T-helper 22 cell (primary cell): ENCODE measurements around the gene XDH.

Source experiments
- DNase-seq: peaks from one replicate; pipeline ENCODE4 v3.0.0-alpha.2; 2020; ENCODE audit warnings: low read depth

Gene XDH

DNA sequence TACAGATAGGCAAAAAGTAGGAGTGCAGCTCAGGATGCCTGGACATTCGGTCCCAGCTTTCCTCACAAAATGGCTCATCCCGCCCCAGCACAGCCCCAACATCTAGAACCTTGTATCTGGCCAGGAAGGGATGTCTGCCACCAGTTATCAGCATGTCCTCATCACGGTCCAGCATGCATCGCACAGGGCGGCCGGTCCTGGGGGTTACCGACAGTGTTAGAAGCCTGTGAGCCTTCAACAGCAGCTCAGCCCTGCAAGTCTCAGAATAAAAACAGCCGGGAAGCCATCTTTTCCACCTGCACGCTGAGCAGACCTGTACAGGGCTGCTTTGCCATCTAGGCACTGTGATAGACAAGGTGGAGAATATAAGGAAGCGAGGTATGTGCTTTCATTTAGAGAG, 49.2 kb downstream of the XDH start:
- no peak for DNase-seq

DNA sequence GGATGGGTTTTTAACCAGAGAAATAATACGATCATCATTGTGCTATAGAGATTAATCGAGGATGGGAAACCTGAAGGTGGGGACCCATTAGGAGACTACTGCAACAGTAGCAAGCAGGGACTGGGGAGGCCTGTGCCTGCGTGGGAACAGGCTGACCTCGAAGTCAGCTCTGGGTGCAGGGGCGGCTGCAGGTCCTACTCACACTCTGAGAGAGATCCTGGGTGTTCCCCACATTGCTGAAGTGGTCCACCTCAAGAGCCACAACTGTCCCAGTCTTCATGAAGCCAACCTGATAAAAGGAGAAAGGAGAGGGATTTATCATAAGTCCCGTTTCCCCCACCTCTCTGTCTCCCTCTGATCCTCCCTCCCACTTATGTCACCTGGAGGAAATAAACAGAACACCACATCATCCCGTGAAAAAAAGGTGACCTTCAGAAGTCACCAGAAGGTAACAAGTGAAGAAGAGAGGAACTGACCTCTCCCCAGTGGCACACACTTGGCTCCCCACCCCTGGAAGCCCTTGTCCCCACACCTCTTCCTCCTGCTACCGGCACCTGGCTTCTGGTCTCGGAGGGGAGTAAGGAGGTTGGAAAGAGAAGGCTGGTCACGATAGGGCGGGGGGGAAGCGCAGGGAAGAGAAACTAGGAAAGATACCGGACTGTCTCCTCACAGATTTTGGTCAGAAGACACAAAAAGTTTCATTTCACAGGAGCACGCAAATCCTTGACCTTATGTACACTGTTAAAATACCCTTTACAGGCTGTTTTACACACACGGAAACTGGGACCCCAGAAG, 50.4 kb downstream of the XDH start:
- no peak for DNase-seq

DNA sequence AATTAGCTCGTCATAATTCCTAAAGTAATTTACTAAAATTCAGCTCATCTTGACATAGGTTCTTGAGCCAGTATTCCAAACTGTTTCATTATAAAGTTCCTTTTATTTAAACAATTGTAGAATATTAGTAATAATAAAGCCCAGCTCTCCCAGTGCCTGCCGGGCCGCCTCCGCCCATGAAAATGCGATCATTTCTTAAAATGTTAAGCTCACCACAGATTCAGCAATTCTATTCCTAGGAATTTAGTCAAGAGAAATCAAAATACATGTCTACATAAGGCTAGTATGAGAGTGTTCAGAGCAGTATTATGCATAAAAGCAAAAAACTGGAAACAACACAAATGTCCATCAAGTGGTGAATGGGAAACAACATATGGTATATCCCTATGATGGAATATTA, 52.0 kb downstream of the XDH start:
- no peak for DNase-seq

DNA sequence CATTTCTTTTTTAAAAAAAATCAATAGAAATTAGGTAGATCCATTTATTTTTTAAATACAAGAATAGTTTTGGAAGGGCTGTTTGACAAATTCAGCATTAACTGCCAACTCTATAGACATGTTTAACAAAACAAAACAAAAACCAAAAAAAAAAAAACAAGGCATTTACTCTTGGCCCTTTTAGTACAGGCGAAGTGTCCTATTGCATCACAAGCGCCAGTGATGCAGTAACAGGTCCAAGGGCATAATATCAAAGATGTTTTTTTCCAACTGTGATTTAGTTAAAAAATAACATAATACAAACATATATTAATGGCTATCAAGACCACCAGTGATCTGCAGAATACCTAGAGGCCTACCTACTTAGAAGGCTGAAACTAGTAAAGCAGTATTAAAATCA, 55.3 kb downstream of the XDH start:
- no peak for DNase-seq

DNA sequence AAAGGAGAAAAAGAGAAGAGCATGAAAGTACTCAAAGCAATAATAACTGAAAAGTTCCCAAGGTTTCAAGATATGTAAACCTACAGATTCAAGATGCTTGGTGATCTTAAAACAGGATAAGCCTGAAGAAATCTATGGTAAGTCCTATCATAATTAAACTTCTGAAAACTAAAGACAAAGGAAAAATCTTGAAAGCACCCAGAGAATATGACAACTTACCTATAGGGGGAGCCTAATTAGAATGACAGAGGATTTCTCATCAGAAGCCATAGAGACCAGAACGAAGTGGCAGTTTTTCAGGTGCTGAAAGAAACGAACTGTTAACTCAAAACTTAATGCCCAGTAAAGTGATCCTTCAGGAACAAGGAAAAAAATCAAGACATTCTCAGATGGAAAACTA, 59.7 kb downstream of the XDH start:
- DNase-seq, result no peak

DNA sequence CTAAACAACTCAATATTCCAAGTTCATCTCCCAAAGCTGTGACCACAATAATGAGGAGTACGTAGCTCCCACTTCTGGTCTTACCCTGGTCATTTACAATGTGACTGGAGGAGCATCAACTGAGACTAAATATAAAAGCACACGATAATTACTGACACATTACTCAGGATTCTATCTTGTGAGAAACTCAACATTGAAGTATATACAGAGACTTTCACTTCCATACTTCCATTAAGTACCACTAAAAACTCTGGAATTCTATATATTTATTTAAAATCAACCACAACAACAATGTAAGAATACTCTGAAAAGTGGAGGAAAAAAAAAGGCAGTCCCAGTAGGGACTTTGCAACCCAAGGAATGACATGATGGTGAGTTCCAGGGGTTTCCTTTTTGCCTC, 61.4 kb downstream of the XDH start:
- DNase-seq, result no peak

DNA sequence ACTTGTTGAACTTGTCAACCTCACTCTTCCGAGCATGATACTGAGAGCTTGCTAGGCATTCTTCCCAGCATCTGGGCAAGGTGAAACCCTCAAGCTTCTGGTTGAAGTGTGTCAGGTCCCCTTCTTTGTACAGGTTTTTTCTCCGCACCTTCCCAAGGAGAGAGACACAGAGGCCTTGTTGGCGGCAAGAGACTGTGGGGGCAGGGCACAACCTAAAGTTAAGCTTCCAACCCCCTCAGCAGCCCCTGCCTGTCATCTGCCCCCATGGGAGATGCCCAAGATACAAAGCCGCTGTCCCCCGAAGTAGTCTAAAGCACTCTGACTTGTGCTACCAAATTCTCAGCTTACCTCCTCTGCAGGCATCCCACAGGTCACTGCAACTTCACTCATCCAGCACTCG, 64.9 kb downstream of the XDH start:
- DNase-seq, result no peak

DNA sequence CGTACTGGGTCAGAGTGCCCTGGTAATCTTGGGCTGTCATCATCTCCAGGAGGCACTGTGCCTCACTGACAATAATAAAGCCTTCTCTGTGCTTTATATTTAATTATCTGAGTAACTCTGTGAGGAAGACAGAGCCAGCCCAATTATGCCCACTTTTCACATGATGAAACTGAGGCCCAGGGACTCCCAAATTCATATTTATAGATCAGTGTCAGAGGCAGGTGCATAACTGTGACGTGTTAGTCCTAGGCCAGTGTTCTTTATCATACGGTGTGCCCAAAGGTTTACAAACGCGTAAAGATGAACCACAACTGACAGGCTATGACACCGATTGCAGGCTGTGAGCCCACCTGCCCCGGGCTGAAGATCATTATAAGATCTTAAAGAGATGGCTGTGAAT, 65.4 kb downstream of the XDH start:
- DNase-seq, result no peak

DNA sequence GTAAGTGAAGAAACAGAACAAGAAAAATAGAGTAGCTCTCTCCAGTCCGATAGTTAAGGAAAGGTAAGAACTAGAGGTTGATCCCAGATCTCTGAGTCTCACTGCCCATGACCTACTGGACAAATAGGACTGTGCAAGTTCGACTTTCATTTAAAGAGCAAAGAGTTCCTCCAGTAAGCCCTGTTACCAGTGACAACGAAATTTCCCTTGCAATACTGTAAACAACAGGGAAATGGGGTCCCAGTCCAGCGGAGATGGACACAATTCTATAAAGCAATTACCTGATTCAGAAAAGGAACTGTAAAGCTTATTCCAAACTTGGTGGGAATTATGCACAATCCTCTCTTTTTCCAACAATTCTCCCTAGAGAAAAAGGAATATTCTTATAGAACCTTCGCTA, 65.9 kb downstream of the XDH start:
- no peak for DNase-seq

DNA sequence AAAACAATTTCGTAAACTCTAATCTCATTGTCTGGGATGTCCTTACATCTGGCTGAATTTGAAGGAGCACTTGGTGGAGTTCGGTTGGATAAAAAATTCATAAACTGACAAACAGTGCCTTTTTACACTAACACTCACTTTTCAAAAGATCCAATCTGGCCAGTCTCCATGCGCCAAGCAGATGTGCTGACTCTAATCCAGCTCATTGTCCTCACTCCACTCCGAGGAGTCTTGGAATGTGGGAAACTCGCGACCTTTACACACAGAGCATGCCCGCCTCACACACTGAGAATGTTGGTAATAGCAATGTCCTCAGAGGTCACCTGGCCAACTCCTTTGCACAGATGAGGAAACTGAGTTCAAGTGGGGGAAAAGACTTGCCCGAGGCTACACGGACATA, 66.8 kb downstream of the XDH start:
- no peak for DNase-seq

DNA sequence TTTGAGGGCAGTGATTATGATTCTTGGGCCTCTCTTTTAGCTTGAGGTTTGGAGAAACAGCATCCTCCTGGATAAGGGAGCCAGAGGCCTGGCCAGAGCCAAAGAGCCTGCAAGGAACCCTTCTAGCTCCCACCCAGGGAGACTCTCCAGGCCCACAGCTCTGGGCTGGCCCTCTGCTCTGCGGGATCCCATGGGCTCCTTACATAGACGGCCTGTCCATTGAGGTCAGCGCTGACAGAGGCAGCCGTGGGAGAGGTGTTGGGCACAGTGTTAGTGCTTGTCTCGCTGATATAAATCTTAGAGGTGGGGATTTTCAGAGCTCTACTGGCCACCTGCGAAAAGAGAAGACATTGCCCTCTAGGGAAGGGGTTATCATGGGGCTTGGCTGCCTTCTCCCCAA, 67.2 kb downstream of the XDH start:
- no peak for DNase-seq

DNA sequence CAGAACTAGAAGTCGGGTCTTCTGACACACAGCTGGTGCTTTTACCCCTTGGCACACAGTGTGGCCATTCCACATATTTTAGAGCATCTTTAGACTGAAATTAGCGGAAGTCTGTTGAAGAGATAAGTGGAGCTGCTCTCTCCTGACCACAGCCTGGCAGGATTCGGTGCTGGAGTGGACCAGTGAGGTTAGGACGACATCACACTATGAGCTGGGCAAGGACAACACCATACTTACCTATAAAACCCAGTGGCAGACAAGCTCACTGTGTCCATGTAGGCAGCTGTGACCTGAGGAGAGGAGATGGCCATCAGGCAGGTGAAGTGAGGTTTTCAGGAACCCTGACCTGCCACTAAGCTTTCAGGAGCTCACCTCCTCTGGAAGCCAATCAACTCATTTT, 70.1 kb downstream of the XDH start:
- no peak for DNase-seq

DNA sequence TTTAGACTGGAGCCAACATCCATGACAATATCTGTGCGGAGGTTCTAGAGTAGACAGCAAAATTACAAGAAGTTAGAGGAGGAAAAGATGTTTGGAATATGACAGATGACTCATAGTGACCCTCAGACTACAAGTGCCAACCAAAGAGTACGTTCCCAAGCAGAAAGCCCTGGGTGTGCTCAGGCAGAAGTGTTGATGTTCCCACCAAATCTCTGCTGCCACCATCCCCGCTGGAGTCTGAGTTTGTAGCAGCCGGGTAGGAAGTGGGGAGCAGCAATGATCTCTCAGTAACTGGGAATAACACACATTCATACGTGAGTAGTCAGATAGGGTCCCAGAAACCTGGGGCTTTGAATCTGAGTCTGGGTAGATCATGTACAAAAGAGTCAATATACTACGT, 73.2 kb downstream of the XDH start:
- no peak for DNase-seq

DNA sequence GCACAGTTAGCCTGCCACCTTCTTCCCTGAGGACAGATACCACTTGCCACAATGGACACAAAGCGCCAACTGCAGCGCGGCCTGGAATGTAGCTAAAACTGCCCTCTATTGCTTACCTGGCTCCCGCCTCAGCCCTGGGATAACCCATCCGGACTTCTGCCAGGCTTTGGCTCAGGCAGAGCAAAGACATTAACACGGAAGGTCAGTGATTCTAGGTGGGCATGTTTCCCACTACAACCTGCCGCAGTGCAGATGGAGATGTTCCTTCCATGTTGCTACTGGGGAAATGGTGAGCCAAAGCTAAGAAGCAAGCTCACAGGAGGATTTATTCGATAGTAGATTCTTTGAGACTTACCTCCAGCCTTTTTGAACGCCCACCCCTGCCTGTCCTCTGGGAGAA, 74.8 kb downstream of the XDH start:
- DNase-seq, result no peak

DNA sequence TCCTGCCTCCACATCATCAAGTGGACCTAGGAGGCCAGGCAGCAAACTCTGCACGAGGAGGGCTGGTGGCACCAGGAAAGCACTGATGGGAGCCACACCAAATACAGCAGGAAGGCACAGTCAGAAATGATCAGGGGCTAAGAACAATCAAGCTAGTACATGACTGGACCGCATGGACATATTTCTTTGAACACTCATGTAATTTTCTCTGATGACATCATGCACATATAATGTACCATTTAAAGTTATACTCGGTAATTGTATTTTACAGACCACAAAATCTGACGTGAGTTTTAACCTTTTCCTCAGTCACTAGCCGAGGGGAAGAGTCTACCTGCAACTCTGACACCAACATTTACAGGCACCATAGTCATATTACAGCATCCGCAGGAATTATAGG, 76.7 kb downstream of the XDH start:
- no peak for DNase-seq

DNA sequence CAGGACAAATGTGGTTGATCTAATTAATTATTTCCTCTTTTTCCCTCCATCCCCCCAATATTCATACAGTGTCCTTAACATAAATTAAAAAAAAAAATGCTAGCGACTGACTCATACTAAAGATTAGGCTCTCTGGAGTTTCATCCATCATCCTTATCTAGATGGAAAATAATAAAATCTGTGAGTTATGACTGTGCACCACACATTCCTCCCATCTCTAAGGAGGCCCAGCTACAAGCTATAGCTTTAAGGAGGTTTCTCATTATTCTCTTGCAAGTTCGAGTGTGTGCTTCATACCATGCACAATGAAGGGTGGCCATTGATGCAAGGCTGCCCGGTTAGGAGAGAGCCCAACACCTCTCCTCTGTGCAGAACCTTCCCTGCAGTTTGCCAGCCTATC, 77.3 kb downstream of the XDH start:
- DNase-seq, result no peak

DNA sequence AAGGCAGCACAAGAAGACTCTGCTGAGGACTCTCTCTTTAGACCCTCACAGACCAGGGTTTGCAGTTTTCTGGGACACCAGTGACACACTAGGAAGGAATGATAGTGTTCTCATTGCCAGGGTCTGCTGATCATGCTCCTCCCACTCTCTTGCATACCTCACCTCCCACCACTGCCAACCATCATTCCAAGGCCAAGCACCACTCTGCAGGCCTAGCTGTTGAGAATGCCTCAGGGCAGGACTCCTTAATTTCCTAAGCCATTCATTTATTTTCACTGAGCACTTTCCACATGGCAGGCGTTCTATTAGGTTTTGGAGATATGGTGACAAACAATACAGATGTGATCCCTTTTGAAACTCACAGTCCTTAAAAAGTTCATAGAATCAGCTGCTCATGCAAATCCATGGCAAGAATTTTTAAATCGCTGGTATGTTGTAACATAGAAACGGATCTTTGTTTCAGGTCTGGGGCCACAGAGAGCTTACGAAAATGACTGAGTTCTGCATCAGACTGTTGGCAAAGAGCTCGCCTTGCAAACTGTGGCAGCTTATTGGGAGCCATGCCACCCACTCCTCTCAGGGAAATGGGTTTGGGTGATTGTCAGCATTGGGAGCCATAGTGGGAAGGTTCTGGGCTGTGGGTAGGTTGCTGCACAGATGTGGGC, 78.5 kb downstream of the XDH start:
- no peak for DNase-seq

DNA sequence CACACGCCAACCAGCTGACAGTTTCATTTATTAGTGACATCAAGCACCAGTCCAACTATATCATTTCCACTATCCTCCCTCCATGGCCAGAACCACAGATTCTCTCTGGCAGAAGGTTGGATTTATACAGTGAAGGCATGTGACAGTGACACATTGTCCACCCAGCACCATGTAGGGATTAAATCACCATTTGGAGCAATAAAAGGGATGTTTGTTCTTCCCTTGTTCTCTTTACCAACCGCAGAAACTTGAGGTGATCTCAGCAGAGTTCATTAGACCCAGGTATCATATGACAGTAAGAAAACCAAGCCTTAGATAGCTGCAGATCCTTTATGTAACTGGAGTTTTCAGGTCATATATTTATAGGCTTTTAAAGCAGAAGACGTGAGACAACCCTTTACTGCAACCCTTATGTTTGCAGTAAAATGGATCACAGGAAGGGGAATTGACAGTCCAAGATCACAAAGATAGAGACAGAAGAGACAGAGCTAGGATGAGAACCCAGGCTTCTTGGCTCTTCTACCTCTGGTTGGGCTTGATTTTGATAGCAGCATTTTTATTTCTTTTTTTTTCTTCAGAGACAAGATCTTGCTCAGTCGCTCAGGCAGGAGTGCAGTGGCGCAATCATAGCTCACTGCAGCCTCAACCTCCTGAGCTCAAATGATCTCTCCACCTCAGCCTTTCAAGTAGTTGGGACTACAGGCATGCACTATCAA, 80.1 kb downstream of the XDH start:
- no peak for DNase-seq

DNA sequence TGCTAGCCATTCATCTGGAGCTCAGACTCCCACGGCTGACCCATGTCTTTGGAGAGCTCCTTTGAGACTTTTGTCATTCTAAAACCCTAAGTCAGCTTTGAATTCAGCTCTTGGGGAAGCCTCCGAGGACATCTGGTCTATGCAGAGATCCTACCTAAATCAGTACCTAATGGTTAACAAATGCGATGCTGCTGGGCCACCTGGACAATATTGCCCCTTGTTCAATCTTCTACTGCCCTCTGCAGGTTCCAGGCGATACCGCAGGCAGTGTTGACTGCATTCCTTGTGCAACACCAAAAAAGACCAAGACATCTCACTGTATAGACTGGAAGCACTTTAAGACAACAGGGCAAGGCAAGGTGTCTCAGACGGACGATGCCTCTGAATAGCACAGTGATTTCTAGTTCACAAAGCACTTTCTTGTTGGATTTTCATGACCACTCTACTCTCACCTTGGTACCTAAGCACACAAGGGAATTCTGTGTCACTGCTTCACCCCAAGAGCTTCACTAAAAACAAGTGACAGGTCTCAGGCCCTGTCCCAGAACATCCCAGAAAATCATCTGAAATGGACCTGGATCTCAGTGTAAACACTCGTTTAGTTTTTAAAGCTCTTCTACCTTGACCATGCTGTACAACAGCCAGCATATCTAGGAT, 80.9 kb downstream of the XDH start:
- DNase-seq, result peak; percentile 38

DNA sequence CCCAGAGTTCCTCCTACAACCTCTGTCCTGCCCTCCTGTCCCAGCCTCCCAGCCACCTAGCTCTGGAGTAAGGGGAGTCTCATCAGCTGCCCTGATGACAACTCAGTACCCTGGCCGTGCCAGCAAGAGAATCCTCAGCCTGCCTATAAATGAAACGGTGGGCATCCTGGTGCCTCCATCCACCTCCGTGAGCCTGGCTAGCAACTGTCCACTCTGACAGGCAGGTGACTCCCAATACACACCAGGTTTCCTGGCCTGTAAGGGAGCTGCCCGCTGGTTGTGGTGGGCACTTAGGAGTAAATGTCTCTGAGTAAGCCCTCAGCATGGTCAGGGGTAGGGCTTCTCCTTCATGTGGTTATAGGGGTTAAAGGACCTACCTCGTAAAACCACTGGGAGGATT, 81.5 kb downstream of the XDH start:
- DNase-seq, result no peak

DNA sequence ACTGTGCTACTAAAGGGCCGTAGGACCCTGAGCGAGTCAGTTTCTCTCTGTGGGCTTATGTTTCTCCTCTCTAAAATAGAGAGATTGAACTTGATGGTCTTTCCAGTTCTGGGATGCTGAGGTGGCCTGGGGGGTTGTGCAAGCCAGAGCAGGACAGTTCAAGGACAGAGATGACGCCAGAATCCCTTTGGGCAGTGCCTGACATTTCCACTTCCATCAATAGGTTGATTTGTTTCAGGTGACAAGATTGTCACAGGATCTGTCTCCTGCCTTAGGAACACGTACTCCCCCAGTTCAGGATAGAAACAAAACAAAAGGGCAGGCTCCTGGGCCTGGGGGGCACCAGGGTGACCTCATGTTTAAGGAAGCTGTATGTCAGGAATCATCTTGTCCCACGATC, 82.0 kb downstream of the XDH start:
- DNase-seq, result no peak

DNA sequence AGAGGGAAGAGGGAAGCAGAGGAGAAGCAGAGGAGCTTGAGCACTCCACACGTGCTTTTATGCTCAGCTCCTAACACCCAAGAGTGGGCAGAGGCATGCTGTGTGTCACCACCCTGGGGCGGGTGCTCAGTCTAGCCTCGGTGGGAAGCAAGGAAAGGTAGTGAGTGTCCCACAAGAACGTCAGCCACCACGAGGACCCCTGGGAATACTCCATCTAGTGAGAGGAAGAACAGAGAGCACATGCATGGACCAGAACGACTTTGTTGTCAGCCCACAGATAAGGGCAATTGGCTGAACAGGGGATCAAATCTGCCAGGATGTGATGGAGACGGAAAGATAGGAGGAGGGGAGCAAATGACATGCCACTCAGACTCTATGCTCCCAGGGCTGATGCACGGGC, 83.4 kb downstream of the XDH start:
- no peak for DNase-seq

DNA sequence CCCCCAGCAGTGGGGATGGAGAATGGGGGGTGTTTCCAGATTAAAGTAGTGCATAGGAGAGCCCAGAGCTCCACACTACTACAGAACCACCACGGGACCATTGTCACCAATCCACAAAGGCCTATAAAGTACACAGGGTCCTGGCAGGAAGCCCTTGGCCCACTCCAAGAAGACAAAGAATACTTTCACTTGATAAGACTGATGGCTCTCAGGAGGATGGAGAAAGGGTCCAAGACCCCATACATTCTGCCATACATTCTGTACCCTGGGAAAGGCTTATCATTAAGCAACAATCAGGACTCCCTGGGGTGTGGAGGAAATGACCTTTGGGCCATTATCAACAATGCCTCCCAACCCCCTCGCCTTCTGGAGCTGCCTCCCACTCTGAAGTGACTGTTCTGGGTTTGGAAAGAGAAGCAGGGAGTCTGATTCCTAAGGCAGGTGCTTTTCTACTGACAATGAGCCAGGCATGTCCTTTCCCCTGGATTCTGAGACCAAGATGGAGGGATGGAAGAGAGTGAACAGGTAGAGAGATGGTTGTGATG, 85.4 kb downstream of the XDH start:
- DNase-seq, result no peak
